Skin of body (tissue), 2 donors: ENCODE data around the gene DLEC1. TPM values are rescaled to one million over a fixed set of nuclear protein-coding genes. Genes with fewer than 3 reads are reported as not detected.
"Not testable (repeated sequence)": the region's sequence is repeated elsewhere in the genome, so short reads cannot be mapped to it uniquely, and the experiment has no call there.

Experiments used
- DNase-seq: peaks from one replicate; lab custom pipeline; 2025; lab: John Stamatoyannopoulos, UW
- total RNA-seq: library from RNA; depleted of rRNA; stranded (reverse); fragments of >200 nt; gene quantifications from one replicate; pipeline ENCODE4 v1.2.3, GENCODE V29; 2014

DLEC1 gene
- total RNA-seq, 1 donor from 2014 or later, result 0.49 TPM

DNA sequence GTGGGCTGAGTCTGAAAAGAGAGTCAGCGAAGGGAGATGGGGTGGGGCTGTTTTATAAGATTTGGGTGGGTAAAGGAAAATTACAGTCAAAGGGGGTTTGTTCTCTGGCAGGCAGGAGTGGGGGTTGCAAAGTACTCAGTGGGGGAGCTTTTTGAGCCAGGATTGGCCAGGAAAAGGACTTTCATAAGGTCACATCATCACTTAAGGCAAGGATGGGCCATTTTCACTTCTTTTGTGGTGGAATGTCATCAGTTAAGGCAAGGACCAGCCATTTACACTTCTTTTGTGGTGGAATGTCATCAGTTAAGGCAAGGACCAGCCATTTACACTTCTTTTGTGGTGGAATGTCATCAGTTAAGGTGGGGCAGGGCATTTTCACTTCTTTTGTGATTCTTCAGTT, 44.2 kb downstream of the DLEC1 start:
- DNase-seq, result not testable (repeated sequence)

GRCh38 chr3:38083871-38084333, 44.9 kb downstream of the DLEC1 start:
- no peak for DNase-seq

GRCh38 chr3:38084334-38085310, 45.6 kb downstream of the DLEC1 start:
- no peak for DNase-seq

DNA sequence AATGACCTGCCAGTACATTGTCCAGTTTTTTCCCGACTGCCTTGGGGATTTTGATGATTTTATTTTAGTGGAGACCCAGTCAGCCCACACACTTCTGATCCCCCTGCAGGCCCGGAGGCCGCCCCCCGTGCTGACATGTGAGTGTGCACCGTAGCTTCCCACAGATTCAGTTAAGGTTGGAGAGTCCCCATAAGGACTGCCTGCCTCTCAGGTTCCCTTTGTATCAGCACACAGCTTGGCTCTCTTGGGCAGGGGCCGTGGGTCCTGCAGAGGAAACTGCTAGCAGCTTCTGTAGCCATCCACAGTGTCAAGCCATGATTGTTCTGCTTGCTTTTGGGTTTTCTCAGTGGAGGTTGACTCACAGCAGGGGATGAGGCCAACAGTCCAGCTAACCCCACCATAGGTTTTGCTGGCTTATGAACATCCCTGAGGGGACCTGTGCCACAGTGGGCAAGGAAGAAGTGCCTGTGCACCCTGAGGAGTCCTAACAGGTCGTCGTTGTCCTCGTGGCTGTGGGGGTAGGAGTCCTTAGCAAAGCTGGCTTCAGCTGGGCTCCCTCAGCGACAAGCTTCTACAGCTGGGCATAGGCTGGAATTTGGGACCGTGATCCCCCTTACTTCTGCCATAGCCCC, 46.4 kb downstream of the DLEC1 start:
- DNase-seq, result no peak

GRCh38 chr3:38085943-38086324, 46.9 kb downstream of the DLEC1 start:
- DNase-seq, result no peak

- no peak for DNase-seq
Observed at GRCh38 chr3:38086496-38086895, 47.5 kb downstream of the DLEC1 start.

GRCh38 chr3:38087278-38087677, 48.3 kb downstream of the DLEC1 start:
- DNase-seq, result not testable (repeated sequence)

GRCh38 chr3:38088126-38089078, 49.4 kb downstream of the DLEC1 start:
- DNase-seq, result no peak

GRCh38 chr3:38089163-38089562, 50.2 kb downstream of the DLEC1 start:
- no peak for DNase-seq

GRCh38 chr3:38090453-38090852, 51.4 kb downstream of the DLEC1 start:
- no peak for DNase-seq

DNA sequence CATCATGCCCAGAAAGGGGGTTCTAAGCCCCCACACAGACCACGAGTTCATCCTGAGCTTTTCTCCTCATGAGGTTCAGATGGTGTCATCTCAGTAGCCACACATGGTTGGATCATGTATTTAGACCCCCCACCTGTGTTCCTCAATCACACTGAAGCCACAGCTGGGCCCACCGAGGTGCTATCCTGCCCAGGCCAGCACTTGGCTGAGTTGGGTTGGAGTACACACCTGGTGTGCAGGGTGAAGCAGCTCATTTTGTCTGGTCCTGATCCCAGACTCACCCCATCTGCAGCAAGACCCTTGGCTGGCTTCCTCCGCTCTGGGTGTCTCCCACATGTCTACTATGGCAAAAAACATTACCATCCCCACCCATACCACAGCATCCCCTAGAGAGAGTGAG, 56.0 kb downstream of the DLEC1 start:
- DNase-seq, result no peak

- DNase-seq, result no peak
Observed at GRCh38 chr3:38095669-38096483, 56.9 kb downstream of the DLEC1 start.

GRCh38 chr3:38097446-38098375, 58.7 kb downstream of the DLEC1 start:
- no peak for DNase-seq

- DNase-seq, result no peak
Observed at GRCh38 chr3:38098376-38098723, 59.3 kb downstream of the DLEC1 start.

GRCh38 chr3:38099518-38099917, 60.5 kb downstream of the DLEC1 start:
- no peak for DNase-seq

- DNase-seq, result no peak
Observed at GRCh38 chr3:38100498-38100897, 61.5 kb downstream of the DLEC1 start.

GRCh38 chr3:38101811-38102443, 62.9 kb downstream of the DLEC1 start:
- DNase-seq, result no peak

- DNase-seq, result no peak
Observed at GRCh38 chr3:38102444-38102814, 63.4 kb downstream of the DLEC1 start.

GRCh38 chr3:38105525-38105924, 66.5 kb downstream of the DLEC1 start:
- DNase-seq, result no peak
